ENCODE results near the gene PLD1. TPM values are rescaled to one million over a fixed set of nuclear protein-coding genes. Genes with fewer than 3 reads are reported as not detected.

Gene PLD1
- total and polyA plus RNA-seq, 9 donors = 24.6 to 125 (median 52.1) TPM

DNA sequence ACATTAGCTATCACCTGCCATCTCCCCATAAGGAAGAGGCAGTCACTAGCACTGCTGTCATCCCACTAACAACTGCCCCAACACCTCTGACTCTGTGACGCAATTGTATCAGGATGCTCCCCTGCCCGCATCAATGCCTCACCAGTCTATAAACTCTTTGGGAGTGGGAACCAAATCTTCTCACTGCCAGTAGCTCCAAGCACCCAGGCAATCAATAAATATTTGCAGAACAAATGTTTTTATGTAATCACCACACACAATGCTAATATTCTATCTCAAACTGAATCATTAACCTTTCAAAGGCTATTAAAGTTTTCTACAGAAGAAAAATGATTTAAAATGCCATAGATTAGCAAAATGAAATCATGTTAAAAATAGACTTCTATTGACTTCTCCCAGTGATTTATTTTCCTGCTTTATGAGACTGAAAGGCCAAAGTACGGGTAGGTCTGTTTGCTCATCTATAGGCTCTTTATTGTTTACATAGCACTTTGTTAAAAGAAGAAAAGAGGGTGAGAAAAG lies 131.3 kb downstream of the PLD1 start:
- 91 to 98% (median 95%) methylated on average over 3 of the region's 3 CpGs for WGBS, 3 donors
- TF ChIP-seq POLR2A (IDR thresholded peaks at IDR 0.05) = no peak
- TF ChIP-seq, protein P1, sequence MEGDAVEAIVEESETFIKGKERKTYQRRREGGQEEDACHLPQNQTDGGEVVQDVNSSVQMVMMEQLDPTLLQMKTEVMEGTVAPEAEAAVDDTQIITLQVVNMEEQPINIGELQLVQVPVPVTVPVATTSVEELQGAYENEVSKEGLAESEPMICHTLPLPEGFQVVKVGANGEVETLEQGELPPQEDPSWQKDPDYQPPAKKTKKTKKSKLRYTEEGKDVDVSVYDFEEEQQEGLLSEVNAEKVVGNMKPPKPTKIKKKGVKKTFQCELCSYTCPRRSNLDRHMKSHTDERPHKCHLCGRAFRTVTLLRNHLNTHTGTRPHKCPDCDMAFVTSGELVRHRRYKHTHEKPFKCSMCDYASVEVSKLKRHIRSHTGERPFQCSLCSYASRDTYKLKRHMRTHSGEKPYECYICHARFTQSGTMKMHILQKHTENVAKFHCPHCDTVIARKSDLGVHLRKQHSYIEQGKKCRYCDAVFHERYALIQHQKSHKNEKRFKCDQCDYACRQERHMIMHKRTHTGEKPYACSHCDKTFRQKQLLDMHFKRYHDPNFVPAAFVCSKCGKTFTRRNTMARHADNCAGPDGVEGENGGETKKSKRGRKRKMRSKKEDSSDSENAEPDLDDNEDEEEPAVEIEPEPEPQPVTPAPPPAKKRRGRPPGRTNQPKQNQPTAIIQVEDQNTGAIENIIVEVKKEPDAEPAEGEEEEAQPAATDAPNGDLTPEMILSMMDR (IDR thresholded peaks at IDR 0.05) = no peak
- TF ChIP-seq EP300 (IDR thresholded peaks at IDR 0.05) = no peak
- Histone ChIP-seq H3K27me3 (no peaks in the 10 kb centered on the region), H3K27ac (no peak overlapping the region), H3K4me3 (no peak overlapping the region), H3K4me1 (ENCODE audit: insufficient read depth) (no peaks in the 10 kb centered on the region), H3K9me3 (no peaks in the 10 kb centered on the region), H3K36me3 (no peaks in the 10 kb centered on the region)
- intact Hi-C loops (cut with DNase I) = no loop called here
- DNase-seq = no peak

DNA sequence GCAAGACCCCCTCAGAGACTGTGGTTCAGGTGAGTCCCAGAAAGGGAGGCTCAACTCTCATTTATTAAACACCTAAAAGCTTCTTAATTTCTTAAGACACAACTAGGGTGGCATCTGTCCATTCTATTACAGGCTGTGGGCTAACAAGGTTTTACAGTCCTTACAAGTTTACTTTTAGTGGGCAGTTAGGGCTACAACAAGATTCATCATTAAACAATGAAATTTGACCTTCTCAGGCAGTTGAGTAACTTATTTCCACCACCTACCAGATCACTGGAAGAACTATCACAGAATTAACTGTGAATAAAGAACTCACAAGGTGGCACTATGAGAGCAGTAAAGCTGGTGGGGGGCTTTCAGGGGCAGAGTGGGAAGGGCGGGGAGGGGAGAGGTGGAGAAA lies 132.6 kb downstream of the PLD1 start:
- intact Hi-C loops (cut with DNase I) = no loop called here
- H3K27ac ChIP-seq = no peak overlapping the region
- TF ChIP-seq, protein P1 (IDR thresholded peaks at IDR 0.05) = no peak
- no peak for TF ChIP-seq EP300 (IDR thresholded peaks at IDR 0.05)
- no peak for TF ChIP-seq POLR2A (IDR thresholded peaks at IDR 0.05)
- H3K36me3 ChIP-seq = no peaks in the 10 kb centered on the region
- no peak overlapping the region for H3K4me3 ChIP-seq
- H3K9me3 ChIP-seq = no peaks in the 10 kb centered on the region
- no peak for DNase-seq
- no peaks in the 10 kb centered on the region for H3K4me1 ChIP-seq (ENCODE audit: insufficient read depth)
- H3K27me3 ChIP-seq = no peaks in the 10 kb centered on the region
- WGBS, 3 donors = 89 to 100% (median 95%) methylated on average over 1 of the region's 1 CpG

DNA sequence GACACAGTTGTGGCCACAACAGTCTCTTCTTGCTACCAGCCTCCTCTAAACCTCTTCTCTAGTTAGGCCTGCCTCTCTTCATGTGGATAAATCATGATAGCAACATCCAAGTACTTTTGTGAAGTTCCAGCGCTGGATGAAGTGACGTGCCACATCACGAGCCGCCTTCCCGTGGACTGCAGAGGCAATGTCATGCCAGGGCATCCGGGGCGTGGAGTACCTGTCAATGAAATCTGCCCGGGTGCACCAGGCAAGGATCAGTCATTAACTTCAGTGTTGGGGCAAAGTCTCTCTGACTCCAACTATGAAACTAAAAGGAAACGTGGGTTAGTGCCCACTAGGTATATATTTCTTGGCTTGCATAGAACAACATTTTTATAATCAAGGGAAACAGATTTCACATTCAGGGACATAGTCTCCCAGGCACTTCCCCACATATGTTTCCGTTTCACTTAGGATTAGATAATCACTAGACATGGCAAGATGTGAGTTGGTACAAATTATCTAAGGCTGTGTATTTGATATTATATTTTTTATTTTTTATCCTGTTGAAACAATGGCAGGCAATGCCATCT lies 133.6 kb downstream of the PLD1 start:
- 88 to 94% (median 93%) methylated on average over 10 of the region's 10 CpGs for WGBS, 3 donors
- Histone ChIP-seq H3K27me3 (no peaks in the 10 kb centered on the region), H3K27ac (no peak overlapping the region), H3K9me3 (no peaks in the 10 kb centered on the region), H3K36me3 (no peaks in the 10 kb centered on the region), H3K4me3 (no peak overlapping the region), H3K4me1 (ENCODE audit: insufficient read depth) (no peaks in the 10 kb centered on the region)
- TF ChIP-seq POLR2A (IDR thresholded peaks at IDR 0.05) = no peak
- TF ChIP-seq EP300 (IDR thresholded peaks at IDR 0.05) = no peak
- TF ChIP-seq, protein P1 (IDR thresholded peaks at IDR 0.05) = no peak
- DNase-seq = no peak
- intact Hi-C loops (cut with DNase I) = no loop called here

DNA sequence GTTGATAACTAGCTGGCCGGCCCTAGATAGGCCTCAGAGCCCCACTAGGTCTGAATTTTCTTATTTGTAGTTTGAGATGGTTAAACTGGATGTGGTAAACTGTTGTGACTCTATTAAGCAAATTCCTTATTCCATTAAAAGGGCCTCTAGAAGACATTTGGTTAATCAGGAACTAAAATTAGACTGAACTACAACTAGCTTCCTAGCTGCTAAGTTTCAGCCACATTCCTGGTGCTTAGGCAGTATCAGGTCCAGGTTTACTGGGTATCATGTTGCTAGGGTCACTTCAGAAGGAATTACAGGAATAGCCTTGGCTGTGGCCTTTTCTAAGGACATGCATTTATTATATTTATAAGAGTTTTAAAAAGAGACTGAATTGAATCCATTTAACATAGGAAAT lies 136.3 kb downstream of the PLD1 start:
- DNase-seq = no peak
- Histone ChIP-seq H3K4me1 (ENCODE audit: insufficient read depth) (no peaks in the 10 kb centered on the region), H3K36me3 (no peaks in the 10 kb centered on the region), H3K4me3 (no peak overlapping the region), H3K9me3 (no peaks in the 10 kb centered on the region), H3K27me3 (no peaks in the 10 kb centered on the region), H3K27ac (no peak overlapping the region)
- 86 to 96% (median 95%) methylated on average over 1 of the region's 1 CpG for WGBS, 3 donors
- intact Hi-C loops (cut with DNase I) = no loop called here
- TF ChIP-seq, protein P1 (IDR thresholded peaks at IDR 0.05) = no peak
- TF ChIP-seq POLR2A (IDR thresholded peaks at IDR 0.05) = no peak
- TF ChIP-seq EP300 (IDR thresholded peaks at IDR 0.05) = no peak
